T-helper 17 cell (primary cell): Measurements from ENCODE around the gene SMDT1. TPM values are rescaled to one million over a fixed set of nuclear protein-coding genes. Genes with fewer than 3 reads are reported as not detected.
"Not testable (repeated sequence)": the region's sequence is repeated elsewhere in the genome, so short reads cannot be mapped to it uniquely, and the experiment has no call there.

Experiments used
- ATAC-seq: fragments of 150-1000 bp; cut with Tn5 transposase; 2 replicates; pipeline ENCODE4 v1.10.0; 2021; ENCODE audit warnings: mild to moderate bottlenecking, moderate library complexity
- DNase-seq, 3 donors: peaks; one replicate each; pipeline versions ENCODE4 v3.0.0 to v3.0.0-alpha.2; 2020 to 2021
- H3K9me3 ChIP-seq: one replicate; pipeline ENCODE4 v1.7.0; 2013; ENCODE audit warnings: low read length, mild to moderate bottlenecking; ENCODE audit not compliant: control insufficient read depth, poor library complexity, severe bottlenecking
- H3K27ac Mint-ChIP-seq: one replicate; pipeline ENCODE4 v1.8.0; 2022; ENCODE audit warnings: mild to moderate bottlenecking, moderate library complexity, mixed read lengths
- H3K27me3 Mint-ChIP-seq: one replicate; pipeline ENCODE4 v1.8.0; 2022; ENCODE audit warnings: mixed read lengths
- H3K36me3 Mint-ChIP-seq: one replicate; pipeline ENCODE4 v1.8.0; 2022; ENCODE audit warnings: low read depth, mixed read lengths
- H3K4me1 Mint-ChIP-seq: one replicate; pipeline ENCODE4 v1.8.0; 2022; ENCODE audit warnings: mild to moderate bottlenecking, mixed read lengths
- H3K4me3 Mint-ChIP-seq: one replicate; pipeline ENCODE4 v1.8.0; 2022; ENCODE audit warnings: mild to moderate bottlenecking, moderate library complexity, mixed read lengths
- total RNA-seq, 4 donors: library from RNA in 2 of 4; stranded (reverse) in 2 of 4; gene quantifications; one replicate each; pipeline ENCODE4 v1.2.3 and lab custom pipeline; 2022 to 2026

The SMDT1 gene
- total RNA-seq, 2 donors from 2014 or later = 43.7 to 96.1 TPM

GRCh38 chr22:42108848-42109247 lies 29.3 kb downstream of the SMDT1 start:
- DNase-seq = no peak
- no peaks in the 10 kb centered on the region for H3K27me3 Mint-ChIP-seq
- no peak overlapping the region for H3K4me3 Mint-ChIP-seq

GRCh38 chr22:42111798-42112197 lies 32.3 kb downstream of the SMDT1 start:
- Mint-ChIP-seq H3K36me3 (peaks cover 3% of the 10 kb centered on the region), H3K27ac (no peak overlapping the region), H3K27me3 (no peaks in the 10 kb centered on the region), H3K4me3 (no peak overlapping the region), H3K4me1 (no peaks in the 10 kb centered on the region)
- ATAC-seq (no peak), DNase-seq (no peak)
- no peaks in the 10 kb centered on the region for H3K9me3 ChIP-seq

More at GRCh38 chr22:42108848-42109247, 29.3 kb downstream of the SMDT1 start:
- peaks cover 4% of the 10 kb centered on the region for H3K9me3 ChIP-seq
- H3K4me1 Mint-ChIP-seq = no peaks in the 10 kb centered on the region
- H3K36me3 Mint-ChIP-seq = no peaks in the 10 kb centered on the region
- no peak overlapping the region for H3K27ac Mint-ChIP-seq
- ATAC-seq = no peak

GRCh38 chr22:42112793-42113192 lies 33.3 kb downstream of the SMDT1 start:
- not testable (repeated sequence) for ATAC-seq, H3K27me3 Mint-ChIP-seq, H3K9me3 ChIP-seq, H3K4me3 Mint-ChIP-seq, H3K4me1 Mint-ChIP-seq, H3K27ac Mint-ChIP-seq, DNase-seq, H3K36me3 Mint-ChIP-seq

GRCh38 chr22:42114721-42115120 lies 35.2 kb downstream of the SMDT1 start:
- Mint-ChIP-seq H3K27me3 (no peaks in the 10 kb centered on the region), H3K4me1 (peaks cover 13% of the 10 kb centered on the region), H3K27ac (no peak overlapping the region), H3K4me3 (no peak overlapping the region), H3K36me3 (peaks cover 6% of the 10 kb centered on the region)
- ATAC-seq (no peak), DNase-seq (no peak)
- H3K9me3 ChIP-seq = no peaks in the 10 kb centered on the region

- DNase-seq, H3K27me3 Mint-ChIP-seq, H3K9me3 ChIP-seq, ATAC-seq, H3K4me3 Mint-ChIP-seq, H3K27ac Mint-ChIP-seq, H3K36me3 Mint-ChIP-seq: not testable (repeated sequence)
- peaks cover 20% of the 10 kb centered on the region for H3K4me1 Mint-ChIP-seq
Observed at GRCh38 chr22:42115420-42115830, 35.9 kb downstream of the SMDT1 start.

- Mint-ChIP-seq H3K27ac (no peak overlapping the region), H3K36me3 (peaks cover 6% of the 10 kb centered on the region), H3K4me1 (peaks cover 27% of the 10 kb centered on the region), H3K27me3 (no peaks in the 10 kb centered on the region), H3K4me3 (no peak overlapping the region)
- no peak for ATAC-seq
- DNase-seq = no peak
- H3K9me3 ChIP-seq = no peaks in the 10 kb centered on the region
Observed at GRCh38 chr22:42116848-42117424, 37.4 kb downstream of the SMDT1 start.

GRCh38 chr22:42120231-42121021 lies 40.9 kb downstream of the SMDT1 start:
- not testable (repeated sequence) for H3K9me3 ChIP-seq, H3K36me3 Mint-ChIP-seq, H3K27me3 Mint-ChIP-seq, DNase-seq
- ATAC-seq = peak; percentile 86
- Mint-ChIP-seq H3K4me3 (peak overlapping the region; percentile 83), H3K4me1 (peaks cover 29% of the 10 kb centered on the region), H3K27ac (peak overlapping the region; percentile 91)

GRCh38 chr22:42123529-42123928 lies 44.0 kb downstream of the SMDT1 start:
- H3K36me3 Mint-ChIP-seq, DNase-seq, H3K9me3 ChIP-seq, H3K4me3 Mint-ChIP-seq, H3K27me3 Mint-ChIP-seq, H3K27ac Mint-ChIP-seq, ATAC-seq: not testable (repeated sequence)
- peaks cover 26% of the 10 kb centered on the region for H3K4me1 Mint-ChIP-seq

GRCh38 chr22:42127606-42128005 lies 48.1 kb downstream of the SMDT1 start:
- ATAC-seq (no peak), DNase-seq (no peak)
- Mint-ChIP-seq H3K4me3 (no peak overlapping the region), H3K4me1 (peaks cover 7% of the 10 kb centered on the region), H3K27ac (no peak overlapping the region), H3K36me3 (no peaks in the 10 kb centered on the region), H3K27me3 (no peaks in the 10 kb centered on the region)
- no peaks in the 10 kb centered on the region for H3K9me3 ChIP-seq

- not testable (repeated sequence) for ATAC-seq, H3K4me1 Mint-ChIP-seq, H3K36me3 Mint-ChIP-seq, H3K4me3 Mint-ChIP-seq, H3K27me3 Mint-ChIP-seq, DNase-seq, H3K27ac Mint-ChIP-seq, H3K9me3 ChIP-seq
Observed at GRCh38 chr22:42128007-42128406, 48.5 kb downstream of the SMDT1 start.

- not testable (repeated sequence) for H3K36me3 Mint-ChIP-seq, H3K27me3 Mint-ChIP-seq, H3K4me1 Mint-ChIP-seq, H3K27ac Mint-ChIP-seq, DNase-seq, H3K9me3 ChIP-seq, ATAC-seq
- peak overlapping the region; percentile 39 for H3K4me3 Mint-ChIP-seq
Observed at GRCh38 chr22:42128776-42129694, 49.5 kb downstream of the SMDT1 start.

GRCh38 chr22:42130182-42130581 lies 50.7 kb downstream of the SMDT1 start:
- not testable (repeated sequence) for H3K4me3 Mint-ChIP-seq, H3K9me3 ChIP-seq, H3K4me1 Mint-ChIP-seq, DNase-seq, H3K27me3 Mint-ChIP-seq, H3K36me3 Mint-ChIP-seq, ATAC-seq
- H3K27ac Mint-ChIP-seq = peak overlapping the region; percentile 39
